G401 (cell line): ENCODE measurements around the gene ERC2. TPM values are rescaled to one million over a fixed set of nuclear protein-coding genes. Genes with fewer than 3 reads are reported as not detected.

Source experiments
- DNase-seq: peaks from one replicate; pipeline ENCODE4 v3.0.0-alpha.2; 2015; ENCODE audit warnings: low spot score
- in situ Hi-C: cut with HindIII; loops from 2 replicates; pipeline ENCODE4 v1.10.0; 2016; ENCODE audit warnings: low sequenced_read_pairs, mixed read lengths
- total RNA-seq: library from RNA; depleted of rRNA; stranded (reverse); fragments of >200 nt; shearing (Covaris generic); gene quantifications from 2 replicates; pipeline ENCODE4 v1.2.3, GENCODE V29; 2014

ERC2 gene
- total RNA-seq, 1 experiment from 2014 or later = 3.8 TPM

GRCh38 chr3:55620351-55621025, 847.8 kb downstream of the ERC2 start:
- in situ Hi-C loops = no loop called here
- DNase-seq = no peak

- no peak for DNase-seq
- in situ Hi-C loops = no loop called here
Measured at GRCh38 chr3:55619046-55619808, 849.0 kb downstream of the ERC2 start.

GRCh38 chr3:55617385-55617784, 850.9 kb downstream of the ERC2 start:
- in situ Hi-C loops = no loop called here
- DNase-seq = peak; percentile 28

GRCh38 chr3:55616803-55617202, 851.5 kb downstream of the ERC2 start:
- DNase-seq = no peak
- in situ Hi-C loops = no loop called here

- DNase-seq = no peak
- in situ Hi-C loops = no loop called here
Measured at GRCh38 chr3:55615694-55616295, 852.5 kb downstream of the ERC2 start.

GRCh38 chr3:55615039-55615693, 853.1 kb downstream of the ERC2 start:
- in situ Hi-C loops = no loop called here

GRCh38 chr3:55611121-55611520, 857.1 kb downstream of the ERC2 start:
- in situ Hi-C loops = no loop called here
- DNase-seq = peak; percentile 19

More at GRCh38 chr3:55615039-55615693, 853.1 kb downstream of the ERC2 start:
- no peak for DNase-seq

GRCh38 chr3:55609230-55609827, 858.9 kb downstream of the ERC2 start:
- in situ Hi-C loops = no loop called here
- peak; percentile 21 for DNase-seq

- in situ Hi-C loops = no loop called here
- DNase-seq = no peak
Measured at GRCh38 chr3:55608301-55608937, 859.8 kb downstream of the ERC2 start.

GRCh38 chr3:55607844-55608243, 860.4 kb downstream of the ERC2 start:
- no peak for DNase-seq
- in situ Hi-C loops = no loop called here

GRCh38 chr3:55607175-55607574, 861.1 kb downstream of the ERC2 start:
- in situ Hi-C loops = no loop called here
- no peak for DNase-seq

- in situ Hi-C loops = no loop called here
- no peak for DNase-seq
Measured at GRCh38 chr3:55605443-55606236, 862.6 kb downstream of the ERC2 start.

GRCh38 chr3:55604846-55605245, 863.4 kb downstream of the ERC2 start:
- no peak for DNase-seq
- in situ Hi-C loops = no loop called here

- no peak for DNase-seq
- in situ Hi-C loops = no loop called here
Measured at GRCh38 chr3:55604402-55604801, 863.9 kb downstream of the ERC2 start.

GRCh38 chr3:55601366-55602080, 866.7 kb downstream of the ERC2 start:
- in situ Hi-C loops = no loop called here
- no peak for DNase-seq

GRCh38 chr3:55598224-55598623, 870.0 kb downstream of the ERC2 start:
- in situ Hi-C loops = no loop called here
- no peak for DNase-seq

- in situ Hi-C loops = no loop called here
- no peak for DNase-seq
Measured at GRCh38 chr3:55597641-55598040, 870.6 kb downstream of the ERC2 start.

GRCh38 chr3:55596212-55596611, 872.1 kb downstream of the ERC2 start:
- no peak for DNase-seq
- in situ Hi-C loops = no loop called here
